SHP77 treated with DMSO at 0.1 percent for 48 hours (cell line): ENCODE data around the gene GSTK1.
"Not testable (repeated sequence)": the region's sequence is repeated elsewhere in the genome, so short reads cannot be mapped to it uniquely, and the experiment has no call there.

Source experiments
- DNase-seq: peaks from one replicate; lab custom pipeline; 2025; lab: John Stamatoyannopoulos, UW

Gene GSTK1

GRCh38 chr7:143239813-143240212 lies 23.4 kb upstream of the GSTK1 start:
- no peak for DNase-seq

- peak; percentile 30 for DNase-seq
Measured at GRCh38 chr7:143240291-143241168, 22.7 kb upstream of the GSTK1 start.

GRCh38 chr7:143242306-143242705 lies 20.9 kb upstream of the GSTK1 start:
- DNase-seq: no peak

DNA sequence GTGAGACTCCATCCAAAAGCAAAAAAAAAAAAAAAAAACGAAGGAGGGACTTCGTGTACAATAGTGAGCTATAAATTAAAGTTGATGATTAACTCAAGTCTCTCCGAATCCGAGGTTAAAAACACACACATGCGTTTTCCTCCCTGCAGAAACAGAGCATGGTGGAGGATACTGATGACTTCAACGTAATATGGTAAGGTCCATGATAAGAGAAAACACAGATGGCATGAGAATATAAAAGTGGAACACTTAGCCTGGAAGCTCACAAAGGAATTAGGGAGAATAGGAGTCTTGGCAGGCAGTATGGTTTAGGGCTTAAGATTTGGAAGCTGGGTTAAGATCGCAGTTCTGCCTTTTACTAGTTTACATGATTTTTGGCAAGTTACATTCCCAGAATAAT lies 20.1 kb upstream of the GSTK1 start:
- no peak for DNase-seq

DNA sequence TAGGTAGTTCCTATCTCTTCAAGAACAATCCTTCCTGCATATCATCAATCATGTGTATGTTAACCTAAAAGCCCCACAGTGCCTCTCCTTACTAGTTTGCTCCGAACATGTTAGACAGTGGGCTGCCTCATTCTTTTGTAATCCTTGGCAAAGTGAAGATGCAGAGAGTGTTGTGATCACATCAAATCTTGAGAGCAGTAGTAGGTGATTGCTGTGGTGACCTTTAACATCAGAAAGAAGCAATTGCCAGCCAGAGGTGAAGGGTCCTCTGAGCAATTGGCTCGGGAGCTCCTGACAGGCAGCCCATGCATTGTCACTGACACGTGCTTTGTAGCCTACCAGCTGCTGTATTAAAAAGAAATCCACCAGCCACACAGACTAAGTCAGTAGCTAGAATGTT lies 19.6 kb upstream of the GSTK1 start:
- DNase-seq: no peak

- no peak for DNase-seq
Measured at GRCh38 chr7:143244321-143244720, 18.9 kb upstream of the GSTK1 start.

GRCh38 chr7:143245123-143245522 lies 18.1 kb upstream of the GSTK1 start:
- no peak for DNase-seq

GRCh38 chr7:143247372-143247771 lies 15.9 kb upstream of the GSTK1 start:
- DNase-seq: no peak

GRCh38 chr7:143248761-143249354 lies 14.4 kb upstream of the GSTK1 start:
- no peak for DNase-seq

DNA sequence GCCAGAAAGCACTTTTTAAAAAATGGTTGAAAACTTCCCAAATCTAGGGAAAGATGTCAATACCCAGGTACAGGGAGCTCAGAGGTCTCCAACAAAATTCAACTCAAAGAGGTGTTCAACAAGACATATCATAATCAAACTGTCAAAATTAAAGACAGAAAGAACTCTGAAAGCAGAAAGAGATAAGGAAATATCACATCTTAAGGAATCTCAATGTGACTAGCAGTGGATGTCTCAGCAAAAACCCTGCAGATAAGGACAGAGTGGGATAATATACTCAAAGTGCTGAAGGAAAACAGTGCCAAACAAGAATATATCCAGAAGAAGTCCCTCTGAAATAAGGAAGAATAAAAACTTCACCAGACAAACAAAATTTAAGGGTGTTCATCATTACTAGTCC lies 13.0 kb upstream of the GSTK1 start:
- DNase-seq: no peak

GRCh38 chr7:143250822-143251221 lies 12.4 kb upstream of the GSTK1 start:
- DNase-seq: no peak

GRCh38 chr7:143252006-143252405 lies 11.2 kb upstream of the GSTK1 start:
- no peak for DNase-seq

DNA sequence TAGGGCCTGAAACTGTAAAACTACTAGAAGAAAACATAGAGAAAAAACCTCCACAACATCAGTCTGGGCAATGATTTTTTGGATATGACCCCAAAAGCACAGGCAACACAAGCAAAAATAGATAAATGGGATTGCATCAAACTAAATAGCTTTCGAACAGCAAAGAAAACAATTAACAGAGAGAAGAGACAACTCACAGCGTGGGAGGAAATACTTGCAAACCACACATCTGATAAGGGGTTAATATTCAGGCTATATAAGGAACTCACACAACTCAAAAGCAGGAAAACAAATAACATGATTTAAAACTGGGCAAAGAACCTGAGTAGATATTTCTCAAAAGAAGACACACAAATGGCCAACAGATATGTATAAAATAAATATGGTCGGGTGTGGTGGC lies 7.7 kb upstream of the GSTK1 start:
- no peak for DNase-seq

DNA sequence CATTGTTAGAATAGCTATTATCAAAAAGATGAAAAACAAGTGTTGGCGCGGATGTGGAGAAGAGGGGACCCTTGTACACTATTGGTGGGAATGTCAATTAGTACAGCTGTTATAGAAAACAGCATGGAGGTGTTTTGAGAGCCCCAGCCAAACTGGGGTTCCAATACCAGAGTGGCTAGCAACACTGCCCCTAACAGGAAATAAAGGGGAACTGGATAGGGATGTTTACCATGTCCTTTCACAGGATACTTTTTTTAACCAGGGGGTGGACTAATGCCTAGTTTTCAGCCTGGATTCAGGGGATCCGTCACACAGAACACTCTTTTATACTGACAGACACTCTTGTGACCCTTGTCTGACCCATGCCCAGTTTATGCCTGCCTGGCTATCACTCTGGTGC lies 6.9 kb upstream of the GSTK1 start:
- DNase-seq: no peak

- no peak for DNase-seq
Measured at GRCh38 chr7:143256932-143257331, 6.3 kb upstream of the GSTK1 start.

GRCh38 chr7:143257501-143257900 lies 5.7 kb upstream of the GSTK1 start:
- DNase-seq: no peak

GRCh38 chr7:143258831-143259230 lies 4.4 kb upstream of the GSTK1 start:
- DNase-seq: no peak

- DNase-seq: no peak
Measured at GRCh38 chr7:143259765-143260164, 3.5 kb upstream of the GSTK1 start.

DNA sequence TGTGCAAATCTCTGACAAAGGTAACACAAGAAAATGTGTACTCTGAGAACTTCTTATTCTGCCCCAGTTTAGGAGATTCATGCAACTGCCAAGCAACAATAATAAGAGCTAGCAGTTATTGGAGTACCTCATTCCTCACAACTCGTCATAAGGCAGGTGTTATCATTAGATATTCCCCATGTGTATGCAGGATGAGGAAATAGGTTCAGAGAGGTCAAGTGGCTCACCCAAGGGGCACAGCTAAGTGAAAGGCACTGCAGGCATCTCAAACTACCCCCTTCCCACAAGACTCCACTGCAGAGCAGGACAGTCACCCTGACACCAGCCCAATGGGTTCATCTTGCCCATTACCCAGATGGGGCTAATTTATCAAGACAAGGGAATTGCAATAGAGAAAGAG lies 1.3 kb upstream of the GSTK1 start:
- no peak for DNase-seq

- DNase-seq: not testable (repeated sequence)
Measured at GRCh38 chr7:143264196-143264568, 941 bp downstream of the GSTK1 start.

GRCh38 chr7:143265017-143265693 lies 1.9 kb downstream of the GSTK1 start:
- no peak for DNase-seq

DNA sequence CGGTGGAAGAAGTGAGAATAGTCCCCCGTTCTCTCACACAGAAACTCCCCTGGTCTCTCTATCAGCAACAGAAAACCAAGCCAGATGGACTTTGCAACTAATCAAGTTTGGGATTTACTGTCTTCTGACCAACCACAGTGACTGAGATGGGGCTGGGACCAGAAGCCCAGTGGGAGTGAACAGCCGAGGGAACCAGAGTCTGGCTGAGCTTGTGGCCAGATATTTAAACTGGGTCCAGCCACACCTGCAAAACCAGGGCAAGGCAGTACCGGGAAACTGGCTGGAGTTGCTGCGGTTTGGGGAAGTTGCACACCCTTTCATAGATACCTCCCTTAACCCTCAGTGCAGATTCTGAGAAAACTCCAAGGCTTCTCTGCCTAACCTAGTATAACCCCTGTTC lies 6.0 kb downstream of the GSTK1 start:
- no peak for DNase-seq

- DNase-seq: no peak
Measured at GRCh38 chr7:143271240-143271639, 8.0 kb downstream of the GSTK1 start.
